GDM1 (cell line): ENCODE data around the gene ZSCAN5B.
A peak's percentile ranks its signal among the peaks of the same experiment; 100 is the strongest.
"Not testable (repeated sequence)": the region's sequence is repeated elsewhere in the genome, so short reads cannot be mapped to it uniquely, and the experiment has no call there.

Source experiments
- DNase-seq: peaks from one replicate; lab custom pipeline; 2025; lab: John Stamatoyannopoulos, UW

Gene ZSCAN5B

GRCh38 chr19:56197646-56198045 is at the start of gene ZSCAN5B:
TSS of gene ZSCAN5B (minus strand) at chr19:56197783. CDS start at chr19:56193052, 4,731 bp downstream.
- DNase-seq: not testable (repeated sequence)

- not testable (repeated sequence) for DNase-seq
Observed at GRCh38 chr19:56245764-56246163, 48.2 kb upstream of the ZSCAN5B start.

DNA sequence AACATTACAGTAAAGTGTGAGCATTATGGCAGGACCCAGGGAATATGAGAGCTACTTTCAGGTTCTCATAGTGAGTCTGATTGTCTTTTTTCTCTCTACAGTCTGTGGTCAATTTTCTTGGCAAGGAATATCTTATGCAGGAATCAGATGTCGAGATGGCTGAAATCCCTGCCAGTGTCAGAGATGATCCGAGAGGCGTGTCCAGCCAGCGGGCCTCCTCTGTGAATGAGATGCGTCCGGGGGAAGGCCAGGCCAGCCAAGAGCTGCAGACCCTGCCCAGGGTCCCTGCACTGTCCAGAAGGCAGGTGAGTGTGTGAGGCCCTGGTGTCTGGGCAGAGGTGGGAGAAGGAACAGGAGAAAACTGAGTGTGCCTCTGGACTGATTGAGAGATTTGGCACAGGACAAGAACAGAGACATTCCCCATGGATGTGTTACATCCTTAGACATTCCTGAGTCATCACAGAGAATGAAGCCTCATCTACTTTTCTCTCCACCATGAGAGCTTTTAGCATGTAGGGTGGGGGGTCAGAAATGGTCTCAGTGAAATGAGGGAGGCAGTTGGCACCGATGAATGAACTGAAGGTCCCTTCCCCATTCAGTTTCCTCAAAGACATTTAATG is 47.6 kb upstream of the ZSCAN5B start:
- no peak for DNase-seq

DNA sequence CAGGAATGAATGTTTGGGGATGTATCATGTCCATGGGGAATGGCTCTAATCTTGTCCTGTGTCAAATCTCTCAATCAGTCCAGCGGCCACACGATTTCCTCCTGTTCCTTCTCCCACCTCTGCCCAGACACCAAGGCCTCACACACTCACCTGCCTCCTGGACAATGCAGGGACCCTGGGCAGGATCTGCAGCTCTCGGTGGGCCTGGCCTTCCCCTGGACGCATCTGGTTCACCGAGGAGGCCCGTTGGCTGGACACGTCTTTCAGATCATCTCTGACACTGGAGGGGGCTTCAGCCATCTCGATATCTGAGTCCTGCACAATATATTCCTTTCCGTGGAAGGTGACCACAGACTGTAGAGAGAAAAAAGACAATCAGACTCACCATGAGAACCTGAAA is 25.9 kb upstream of the ZSCAN5B start:
- DNase-seq: no peak

GRCh38 chr19:56222901-56223300 is 25.3 kb upstream of the ZSCAN5B start:
- no peak for DNase-seq

- no peak for DNase-seq
Observed at GRCh38 chr19:56221851-56222250, 24.3 kb upstream of the ZSCAN5B start.

DNA sequence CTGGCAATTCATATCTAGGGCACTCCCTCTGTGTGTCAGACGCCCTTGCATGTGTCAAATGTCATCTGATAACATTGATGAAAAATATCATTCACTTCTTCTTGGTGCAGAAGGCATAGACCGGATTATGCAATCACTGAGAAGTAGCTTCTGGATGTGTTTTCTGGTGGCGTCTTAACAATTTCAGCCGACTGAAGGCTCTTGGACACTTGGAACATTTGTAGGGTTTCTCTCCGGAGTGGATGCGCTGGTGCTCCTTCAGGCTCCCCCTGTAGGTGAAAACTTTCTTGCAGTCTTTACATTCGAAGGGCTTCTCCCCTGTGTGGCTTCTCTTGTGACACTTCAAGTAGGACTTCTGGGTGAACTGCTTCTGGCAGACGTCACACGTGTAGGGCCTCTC is 23.9 kb upstream of the ZSCAN5B start:
- not testable (repeated sequence) for DNase-seq

GRCh38 chr19:56218961-56219360 is 21.4 kb upstream of the ZSCAN5B start:
- no peak for DNase-seq

DNA sequence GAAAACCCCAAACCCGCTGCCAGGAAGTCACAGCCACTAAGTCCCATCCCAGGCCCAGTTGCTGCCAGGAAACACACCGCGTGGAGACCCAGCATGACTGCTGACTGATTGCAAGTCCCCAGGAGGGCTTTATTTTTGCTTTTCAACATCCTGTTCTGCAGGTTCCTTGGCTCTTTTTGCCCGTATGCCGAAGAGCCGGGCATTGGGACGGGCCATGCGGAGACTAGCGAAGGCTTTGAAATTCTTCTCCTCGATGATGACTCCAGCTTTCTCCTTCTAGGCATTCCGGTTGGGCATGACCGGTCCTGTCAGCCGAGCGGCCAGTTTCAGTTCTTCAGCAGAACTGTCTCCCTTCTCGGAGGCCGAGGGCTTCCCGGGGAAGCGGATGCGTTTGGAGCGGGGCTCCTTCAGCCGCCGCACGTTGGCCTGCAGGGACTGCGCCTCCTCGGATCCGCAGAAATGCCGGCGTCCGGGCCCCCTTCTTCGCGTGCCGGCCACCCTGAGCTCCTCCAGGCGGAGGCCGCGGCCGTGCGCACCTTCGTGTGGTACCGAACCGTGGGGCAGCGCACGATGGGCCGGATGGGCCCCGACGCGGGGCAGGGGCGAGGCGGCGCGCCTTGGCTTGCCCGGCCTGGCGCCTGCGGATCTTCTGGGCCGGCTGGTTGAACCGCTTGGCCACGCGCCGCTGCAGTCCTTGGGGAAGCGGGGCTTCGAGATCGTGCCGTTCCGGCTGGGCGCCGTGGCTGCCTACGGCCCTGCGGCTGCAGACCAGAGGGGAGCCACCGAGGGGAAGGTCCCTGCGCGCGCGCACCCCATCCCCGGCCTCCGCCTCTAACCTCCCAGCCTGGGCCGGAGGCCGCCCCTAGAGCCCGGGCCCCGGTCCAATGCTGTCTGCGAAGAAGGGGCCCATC is 19.7 kb upstream of the ZSCAN5B start:
- DNase-seq: no peak

DNA sequence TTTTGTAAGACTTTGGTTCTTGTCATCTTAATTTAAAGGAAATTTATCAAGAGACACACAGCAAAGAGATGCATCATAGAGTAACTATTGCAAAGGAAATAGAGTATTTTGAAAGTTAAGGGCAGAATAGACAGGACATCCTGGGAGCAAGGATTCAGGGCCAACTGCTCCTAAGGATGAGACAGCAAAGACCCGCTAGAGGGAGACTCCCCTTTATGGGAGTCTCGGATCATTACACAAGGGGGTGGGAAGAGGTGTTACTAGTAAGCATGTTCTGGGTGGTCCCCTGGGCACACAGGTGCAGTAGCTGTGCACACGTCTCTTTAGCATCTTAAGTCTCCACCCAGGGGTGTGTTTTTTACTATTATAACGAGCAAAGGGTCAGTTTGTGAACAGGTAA is 14.1 kb upstream of the ZSCAN5B start:
- DNase-seq: no peak

DNA sequence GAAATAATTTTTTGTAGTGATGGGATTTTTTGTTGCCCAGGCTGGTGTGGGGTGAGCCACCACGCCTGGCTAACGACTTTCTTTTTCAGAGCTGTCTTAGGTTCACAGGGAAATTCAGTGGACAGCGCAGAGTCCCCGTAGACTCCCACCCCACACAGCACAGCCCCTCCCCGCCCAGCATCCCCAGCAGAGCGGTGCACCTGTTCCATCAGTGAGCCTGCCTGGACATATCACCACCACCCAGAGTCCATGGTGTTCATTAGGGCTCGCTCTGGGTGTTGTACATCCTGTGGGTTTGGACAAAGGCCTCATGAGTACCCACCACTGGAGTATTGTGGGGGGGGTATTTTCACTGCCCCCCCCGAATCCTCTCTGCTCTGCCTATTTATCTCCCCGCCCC is 12.5 kb upstream of the ZSCAN5B start:
- not testable (repeated sequence) for DNase-seq

DNA sequence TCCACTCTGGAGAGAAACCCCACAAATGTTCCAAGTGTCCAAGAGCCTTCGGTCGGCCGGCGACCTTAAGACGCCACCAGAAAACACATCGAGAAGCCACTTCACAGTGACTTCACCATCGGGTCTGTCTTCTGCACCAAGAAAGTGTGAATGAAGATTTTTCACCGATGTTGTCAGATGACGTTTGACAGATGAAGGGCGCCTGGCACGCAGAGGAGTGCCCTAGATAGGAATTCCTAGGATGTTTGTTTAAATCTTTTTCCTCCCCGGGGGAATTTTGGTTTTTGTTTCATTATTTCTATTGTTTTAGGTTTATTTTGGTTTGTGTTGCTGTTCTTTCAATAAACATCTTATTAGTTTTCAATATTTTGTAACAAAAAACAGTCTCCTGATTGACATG is 11.5 kb upstream of the ZSCAN5B start:
- no peak for DNase-seq

DNA sequence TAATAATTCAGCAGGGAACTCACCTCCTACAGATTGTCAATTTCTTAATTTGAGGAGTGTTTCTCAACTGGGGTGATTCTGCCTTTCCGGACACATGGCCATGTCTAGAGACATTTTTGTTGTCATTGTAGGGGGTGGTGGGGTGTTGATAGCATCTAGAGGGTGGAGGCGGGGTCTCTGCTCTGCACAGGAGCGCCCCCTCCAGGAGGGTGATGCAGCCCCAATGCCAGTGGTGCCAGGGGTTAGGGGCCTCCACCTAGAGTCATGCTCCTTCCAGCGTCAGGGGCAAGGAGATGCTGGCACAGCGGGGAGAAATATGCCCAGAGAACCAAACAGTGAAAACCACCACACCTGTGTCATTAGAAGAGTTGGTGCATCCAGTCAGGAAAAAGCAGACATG is 10.0 kb upstream of the ZSCAN5B start:
- not testable (repeated sequence) for DNase-seq

DNA sequence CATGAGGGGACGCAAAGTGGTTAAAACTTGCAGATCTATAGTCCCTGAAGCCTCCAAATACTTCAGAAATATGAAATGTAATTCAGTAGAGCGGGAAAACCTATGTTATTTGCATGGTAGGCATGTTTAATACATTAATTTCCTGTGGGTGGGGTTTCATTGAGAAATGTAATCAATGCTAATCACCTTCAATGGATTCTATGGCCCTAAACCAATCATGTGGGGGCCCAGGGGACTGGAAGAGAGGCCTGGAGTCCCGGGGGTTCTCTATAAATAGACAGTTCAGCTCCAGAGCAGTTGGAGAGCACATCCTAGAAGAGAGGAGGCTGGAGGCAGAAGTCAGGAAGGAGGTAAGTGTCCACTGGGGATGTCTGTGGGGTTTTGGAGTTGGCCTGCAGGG is 4.4 kb upstream of the ZSCAN5B start, which contains the start of gene ZSCAN5C:
TSS of gene ZSCAN5C (plus strand) at position 301 of the 400 bp plus-strand sequence. CDS start 3,641 bp downstream, outside the sequence.
- no peak for DNase-seq

DNA sequence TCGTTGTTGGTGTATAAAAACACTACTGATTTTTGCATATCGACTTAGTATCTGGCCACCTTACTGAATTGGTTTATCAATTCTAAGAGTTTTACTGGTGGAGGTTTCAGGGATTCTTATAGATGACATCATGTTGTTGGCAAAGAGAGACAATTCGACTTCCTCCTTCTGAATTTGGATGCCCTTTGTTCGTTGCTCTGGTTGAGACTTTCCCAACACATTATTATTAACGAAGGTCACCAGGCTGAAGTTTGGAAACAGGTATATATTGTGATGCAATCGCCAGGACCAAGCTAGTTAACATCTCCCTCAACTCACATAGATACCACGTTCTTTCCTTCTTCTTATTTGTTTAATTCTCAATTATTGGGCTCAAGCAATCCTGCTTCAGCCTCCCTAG is 2.1 kb upstream of the ZSCAN5B start:
- DNase-seq: no peak

DNA sequence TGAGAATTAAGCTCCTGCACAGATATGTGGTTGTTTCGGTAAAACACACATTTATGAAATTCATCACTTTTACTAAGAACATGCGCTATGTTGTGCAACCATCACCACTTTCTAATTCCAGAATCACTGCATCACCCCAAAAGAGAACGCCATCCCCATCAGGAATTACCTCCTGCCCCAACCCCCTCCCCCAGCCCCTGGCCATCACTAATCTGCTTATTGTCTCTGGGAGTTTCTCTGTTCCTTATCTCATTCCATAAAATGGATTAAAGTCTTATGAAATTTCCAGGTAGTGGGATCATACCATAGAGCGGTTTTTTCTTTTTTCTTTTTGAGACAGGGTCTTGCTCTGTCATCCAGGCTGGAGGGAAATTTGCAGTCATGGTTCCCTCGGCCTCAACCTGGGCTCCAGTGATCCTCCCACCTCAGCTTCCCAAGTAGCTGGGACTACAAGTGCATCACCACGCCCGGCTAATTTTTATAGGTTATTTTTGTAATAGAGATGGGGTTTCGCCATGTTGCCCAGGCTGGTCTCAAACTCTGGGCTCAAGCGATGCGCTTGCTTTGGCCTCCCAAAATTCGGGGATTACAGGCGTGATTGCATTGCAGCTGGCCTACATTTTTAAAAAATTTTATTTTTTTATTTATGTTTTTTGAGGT is 3.5 kb downstream of the ZSCAN5B start:
- DNase-seq: no peak

GRCh38 chr19:56191711-56192110 is 5.9 kb downstream of the ZSCAN5B start:
- DNase-seq: no peak

DNA sequence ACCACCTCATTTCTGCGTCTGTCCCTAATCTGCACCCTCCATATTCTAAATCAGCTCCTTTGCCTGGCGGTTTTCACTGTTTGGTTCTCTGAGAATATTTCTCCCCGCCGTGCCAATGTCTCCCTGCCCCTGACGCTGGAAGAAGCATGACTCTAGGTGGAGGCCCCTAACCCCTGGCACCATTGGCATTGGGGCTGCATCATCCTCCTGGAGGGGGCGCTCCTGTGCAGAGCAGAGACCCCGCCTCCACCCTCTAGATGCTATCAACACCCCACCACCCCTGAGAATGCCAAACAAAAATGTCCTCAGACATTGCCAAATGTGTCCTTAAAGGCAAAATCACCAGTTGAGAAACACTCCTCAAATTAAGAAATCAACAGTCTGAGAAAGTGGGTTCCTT is 6.5 kb downstream of the ZSCAN5B start:
- DNase-seq: no peak

GRCh38 chr19:56189785-56190184 is 7.8 kb downstream of the ZSCAN5B start:
- DNase-seq: peak; percentile 3

DNA sequence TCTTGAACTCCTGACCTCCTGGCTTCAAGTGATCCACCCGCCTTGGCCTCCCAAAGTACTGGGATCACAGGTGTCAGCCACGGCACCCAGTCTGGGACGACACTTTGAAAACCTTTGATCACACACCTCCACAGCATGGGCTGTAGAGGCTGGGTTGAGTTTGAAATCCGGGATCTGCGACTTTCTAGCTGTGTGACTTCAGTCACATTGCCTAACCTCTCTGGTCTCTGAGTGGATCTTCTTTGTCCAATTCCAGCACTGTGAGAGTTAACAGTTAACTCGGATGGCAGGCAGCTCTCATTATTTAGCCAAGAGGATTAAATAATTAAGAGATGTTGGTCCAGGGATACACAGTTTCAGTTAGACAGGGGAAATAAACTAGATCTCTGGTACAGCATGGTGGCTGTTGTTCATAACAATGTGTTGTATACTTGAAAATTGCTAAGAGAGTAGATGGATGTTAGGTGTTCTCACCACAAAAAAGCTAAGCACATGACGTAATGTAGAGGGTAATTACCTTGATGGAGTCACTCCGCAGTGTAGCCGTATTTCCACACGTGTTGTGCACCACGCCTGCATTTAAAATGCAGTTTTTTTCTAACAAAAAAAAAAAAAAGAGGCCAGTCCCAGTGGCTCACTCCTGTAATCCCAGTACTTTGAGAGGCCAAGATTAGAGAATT is 19.9 kb downstream of the ZSCAN5B start:
- DNase-seq: no peak

DNA sequence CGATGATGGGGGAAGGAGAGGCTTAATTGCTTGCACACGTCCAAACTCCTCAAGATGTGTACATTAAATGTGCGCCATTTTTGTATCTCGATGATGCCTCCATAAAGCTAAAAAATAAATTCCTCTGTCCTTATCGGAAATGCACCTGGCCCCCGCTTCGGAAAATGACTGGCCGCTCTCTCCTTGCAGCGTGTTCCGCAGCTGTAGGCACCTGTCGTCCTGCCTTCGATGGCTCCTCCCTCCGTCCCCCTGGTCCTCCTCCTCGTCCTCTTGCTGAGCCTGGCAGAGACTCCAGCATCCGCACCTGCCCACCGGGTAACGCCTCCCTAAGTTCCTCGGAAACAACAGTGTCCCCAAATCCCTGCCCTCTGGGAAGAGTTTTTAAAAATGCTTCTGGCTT is 20.7 kb downstream of the ZSCAN5B start:
- no peak for DNase-seq

DNA sequence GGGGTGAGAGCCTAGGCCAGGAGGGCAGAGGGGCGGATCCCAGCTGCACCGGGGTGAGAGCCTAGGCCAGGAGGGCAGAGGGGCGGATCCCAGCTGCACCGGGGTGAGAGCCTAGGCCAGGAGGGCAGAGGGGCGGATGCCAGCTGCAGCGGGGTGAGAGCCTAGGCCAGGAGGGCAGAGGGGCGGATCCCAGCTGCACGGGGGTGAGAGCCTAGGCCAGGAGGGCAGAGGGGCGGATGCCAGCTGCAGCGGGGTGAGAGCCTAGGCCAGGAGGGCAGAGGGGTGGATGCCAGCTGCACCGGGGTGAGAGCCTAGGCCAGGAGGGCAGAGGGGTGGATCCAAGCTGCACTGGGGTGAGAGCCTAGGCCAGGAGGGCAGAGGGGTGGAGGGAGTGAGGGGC is 21.3 kb downstream of the ZSCAN5B start:
- not testable (repeated sequence) for DNase-seq
